Activated T-cell treated with anti-CD3 and anti-CD28 coated beads, Interleukin-2, amount 50 U/mL, for 24 hours (primary cell): ENCODE results near the gene HBP1.

Source experiments
- DNase-seq: peaks from one replicate; pipeline ENCODE4 v3.0.0-alpha.2; 2020
- H3K27ac Mint-ChIP-seq: 2 replicates; pipeline ENCODE4 v1.8.0; 2020; ENCODE audit warnings: mild to moderate bottlenecking, mixed read lengths
- H3K27me3 Mint-ChIP-seq: 2 replicates; pipeline ENCODE4 v1.8.0; 2020; ENCODE audit warnings: mixed read lengths
- H3K36me3 Mint-ChIP-seq: 2 replicates; pipeline ENCODE4 v1.8.0; 2020; ENCODE audit warnings: low read depth, mixed read lengths
- H3K4me1 Mint-ChIP-seq: 2 replicates; pipeline ENCODE4 v1.8.0; 2020; ENCODE audit warnings: low read depth, mixed read lengths
- H3K4me3 Mint-ChIP-seq: 2 replicates; pipeline ENCODE4 v1.8.0; 2020; ENCODE audit warnings: mild to moderate bottlenecking, moderate library complexity, mixed read lengths
- H3K9me3 Mint-ChIP-seq: 2 replicates; pipeline ENCODE4 v1.8.0; 2020; ENCODE audit warnings: mixed read lengths

The HBP1 gene

DNA sequence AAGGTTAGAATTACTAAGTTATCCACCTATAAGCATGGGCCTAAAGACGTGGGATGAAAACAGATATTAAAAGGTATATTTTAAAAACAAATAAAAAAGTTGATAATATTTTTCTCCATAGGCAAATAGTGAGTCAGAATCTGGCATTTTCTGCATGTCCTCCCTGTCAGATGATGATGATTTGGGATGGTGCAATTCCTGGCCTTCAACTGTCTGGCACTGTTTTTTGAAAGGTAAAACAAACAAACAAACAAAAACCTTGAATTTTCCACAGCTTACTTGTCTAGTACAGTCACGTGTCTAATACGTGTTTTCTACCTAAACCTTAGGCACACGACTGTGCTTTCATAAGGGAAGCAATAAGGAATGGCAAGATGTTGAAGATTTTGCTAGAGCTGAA, 17.4 kb downstream of the HBP1 start:
- H3K27ac Mint-ChIP-seq = peak overlapping the region; percentile 38
- no peaks in the 10 kb centered on the region for H3K9me3 Mint-ChIP-seq
- no peak for DNase-seq
- no peaks in the 10 kb centered on the region for H3K27me3 Mint-ChIP-seq
- peaks cover 77% of the 10 kb centered on the region for H3K36me3 Mint-ChIP-seq
- H3K4me3 Mint-ChIP-seq = no peak overlapping the region
- H3K4me1 Mint-ChIP-seq = peaks cover 20% of the 10 kb centered on the region

DNA sequence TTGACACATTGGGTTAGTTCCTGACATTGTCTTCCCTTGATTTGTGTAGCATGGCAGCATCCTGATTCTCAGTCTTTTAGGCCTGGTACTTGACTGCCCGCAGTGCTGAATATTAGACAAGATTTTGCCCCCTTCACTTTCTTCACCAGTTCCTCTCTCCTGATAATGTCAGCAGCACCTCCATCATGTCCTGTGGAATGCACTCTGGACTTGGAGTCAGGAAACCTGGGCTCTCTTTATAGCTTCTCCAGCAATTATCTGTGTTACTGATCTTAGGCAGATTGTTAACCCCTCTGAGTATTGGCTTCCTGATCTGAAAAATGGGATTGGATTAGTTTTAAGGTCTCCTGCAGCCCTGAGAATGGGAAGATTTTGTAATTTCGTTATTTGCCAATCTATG, 19.0 kb downstream of the HBP1 start:
- Mint-ChIP-seq H3K4me3 (no peak overlapping the region), H3K27me3 (no peaks in the 10 kb centered on the region), H3K36me3 (peaks cover 84% of the 10 kb centered on the region), H3K9me3 (no peaks in the 10 kb centered on the region), H3K4me1 (peaks cover 16% of the 10 kb centered on the region), H3K27ac (peak overlapping the region; percentile 63)
- DNase-seq = no peak

DNA sequence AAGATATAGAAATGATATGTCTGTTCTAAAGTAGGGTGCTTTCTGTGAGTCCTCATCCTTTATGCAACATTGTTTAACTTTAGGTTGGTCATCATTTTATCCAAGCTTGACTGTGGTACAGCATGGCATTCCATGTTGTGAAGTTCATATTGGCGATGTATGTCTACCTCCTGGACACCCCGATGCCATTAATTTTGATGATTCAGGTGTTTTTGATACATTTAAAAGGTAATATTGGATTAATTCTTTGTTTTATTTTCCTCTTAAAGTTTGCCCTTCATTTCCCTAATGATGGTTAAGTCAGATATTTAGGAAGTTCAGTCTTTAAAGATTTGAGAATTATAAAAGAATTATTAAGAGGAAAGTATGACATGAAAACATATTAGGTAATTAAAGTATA, 21.3 kb downstream of the HBP1 start:
- Mint-ChIP-seq H3K27ac (no peak overlapping the region), H3K9me3 (no peaks in the 10 kb centered on the region), H3K27me3 (no peaks in the 10 kb centered on the region), H3K36me3 (peaks cover 80% of the 10 kb centered on the region), H3K4me3 (no peak overlapping the region), H3K4me1 (peaks cover 7% of the 10 kb centered on the region)
- DNase-seq = no peak

DNA sequence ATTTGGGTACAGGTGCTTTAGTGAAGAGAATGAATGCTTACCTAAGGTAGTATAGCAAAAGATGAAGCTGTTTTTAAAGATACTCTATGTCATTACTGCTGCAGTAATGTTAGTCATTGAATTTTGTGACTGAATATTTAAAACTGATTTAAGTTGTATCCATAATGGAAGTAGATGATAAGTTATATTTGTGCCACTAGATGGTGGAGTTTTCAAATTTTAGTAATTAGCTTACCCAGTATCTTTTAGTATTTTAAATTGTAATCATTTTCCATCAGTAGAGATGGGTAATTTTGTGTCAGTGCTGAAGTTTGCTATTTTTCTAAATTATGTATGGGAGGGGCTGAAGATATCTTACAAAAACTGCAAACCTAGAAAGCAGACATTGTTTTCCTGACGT, 25.2 kb downstream of the HBP1 start:
- no peaks in the 10 kb centered on the region for H3K27me3 Mint-ChIP-seq

DNA sequence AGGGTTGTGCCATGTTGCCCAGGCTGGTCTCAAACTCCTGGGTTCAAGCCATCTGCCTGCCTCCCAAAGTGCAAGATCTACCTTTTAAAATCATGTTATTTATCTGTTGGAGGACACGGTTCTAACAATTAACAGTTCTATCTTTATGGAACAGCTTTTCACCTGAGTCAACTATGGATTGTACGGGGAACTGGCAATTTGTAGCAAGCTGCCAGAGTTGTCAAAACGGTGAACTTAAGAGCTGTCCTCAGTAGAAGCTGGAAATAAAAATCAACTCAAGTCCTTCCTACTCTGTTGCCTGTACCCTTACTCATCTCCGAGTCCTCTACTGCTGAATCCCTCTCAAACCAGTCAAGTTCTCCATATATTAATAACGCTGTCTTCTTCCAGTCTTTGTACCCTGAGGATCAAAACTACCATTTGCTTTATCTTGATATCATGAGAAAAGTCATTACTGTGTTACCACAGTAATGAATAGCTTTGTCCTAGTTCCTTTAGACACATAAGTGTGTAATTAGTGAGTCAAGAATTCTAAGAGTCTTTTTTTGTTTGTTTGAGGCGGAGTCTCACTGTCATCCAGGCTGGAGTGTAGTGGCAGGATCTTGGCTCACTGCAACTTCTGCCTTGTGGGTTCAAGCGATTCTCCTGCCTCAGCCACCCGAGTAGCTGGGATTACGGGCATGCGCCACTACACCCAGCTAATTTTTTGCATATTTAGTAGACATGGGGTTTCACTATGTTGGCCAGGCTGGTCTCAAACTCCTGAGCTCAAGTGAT, 28.2 kb downstream of the HBP1 start:
- Mint-ChIP-seq H3K27ac (peak overlapping the region; percentile 80), H3K27me3 (no peaks in the 10 kb centered on the region), H3K4me1 (peaks cover 3% of the 10 kb centered on the region), H3K9me3 (no peaks in the 10 kb centered on the region), H3K4me3 (no peak overlapping the region), H3K36me3 (peaks cover 78% of the 10 kb centered on the region)
- no peak for DNase-seq

More for the DNA sequence above, 25.2 kb downstream of the HBP1 start:
- no peak for DNase-seq
- Mint-ChIP-seq H3K36me3 (peaks cover 75% of the 10 kb centered on the region), H3K9me3 (no peaks in the 10 kb centered on the region), H3K27ac (peak overlapping the region; percentile 74), H3K4me3 (no peak overlapping the region), H3K4me1 (peaks cover 4% of the 10 kb centered on the region)

DNA sequence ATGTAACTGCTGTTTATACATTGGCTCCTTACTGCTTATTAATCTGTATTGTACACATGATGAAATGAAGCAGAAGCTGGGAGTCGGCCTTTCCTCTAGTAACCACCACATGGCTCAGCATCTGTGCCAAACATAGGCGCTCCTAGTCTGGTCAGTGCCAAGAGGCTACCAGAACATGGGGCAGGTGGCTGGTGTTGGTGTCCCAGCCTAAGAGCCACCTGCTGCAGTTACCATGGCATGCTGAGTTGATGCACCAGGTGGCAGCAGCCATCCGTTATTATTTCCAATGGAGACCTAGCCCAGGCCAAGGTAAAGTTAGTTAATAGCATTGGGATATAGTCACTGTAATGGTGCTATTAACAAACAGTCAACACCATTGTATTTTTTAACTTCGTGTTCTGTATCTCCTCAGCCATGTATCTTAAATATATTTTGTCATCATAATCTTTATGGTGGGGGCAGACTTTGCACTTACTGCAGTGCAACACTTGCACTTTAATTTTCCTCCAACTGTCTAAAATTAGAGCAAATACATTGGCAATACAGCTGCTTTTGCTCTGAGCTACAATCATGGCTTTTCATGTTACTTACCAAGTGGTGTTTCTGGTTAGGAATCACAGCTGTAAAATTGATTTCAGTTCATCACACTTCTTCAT, 33.1 kb downstream of the HBP1 start:
- Mint-ChIP-seq H3K27ac (peak overlapping the region; percentile 56), H3K36me3 (peaks cover 92% of the 10 kb centered on the region), H3K27me3 (no peaks in the 10 kb centered on the region), H3K4me1 (no peaks in the 10 kb centered on the region), H3K4me3 (no peak overlapping the region), H3K9me3 (no peaks in the 10 kb centered on the region)
- peak; percentile 44 for DNase-seq

DNA sequence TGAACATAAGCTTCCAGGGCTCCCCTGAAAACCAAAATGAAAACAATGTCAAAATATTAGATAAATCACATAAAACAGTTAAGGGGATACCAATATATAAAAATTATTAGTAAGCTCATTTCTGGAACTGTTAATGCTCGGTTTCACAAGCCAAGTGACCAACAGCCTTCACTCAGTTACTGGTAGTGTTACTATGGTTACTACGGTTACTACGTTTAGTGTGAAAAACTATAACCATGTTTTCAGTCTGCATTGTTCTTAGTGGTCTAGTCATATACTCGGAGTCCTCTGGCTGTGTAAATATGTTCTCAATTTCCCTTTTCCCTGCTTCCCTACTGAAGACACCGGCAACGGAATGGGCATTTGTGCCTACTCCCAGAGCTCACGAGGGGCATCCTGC, 34.8 kb downstream of the HBP1 start:
- Mint-ChIP-seq H3K27me3 (no peaks in the 10 kb centered on the region), H3K9me3 (no peaks in the 10 kb centered on the region), H3K27ac (peak overlapping the region; percentile 18), H3K4me3 (no peak overlapping the region), H3K36me3 (peaks cover 94% of the 10 kb centered on the region), H3K4me1 (no peaks in the 10 kb centered on the region)
- no peak for DNase-seq

DNA sequence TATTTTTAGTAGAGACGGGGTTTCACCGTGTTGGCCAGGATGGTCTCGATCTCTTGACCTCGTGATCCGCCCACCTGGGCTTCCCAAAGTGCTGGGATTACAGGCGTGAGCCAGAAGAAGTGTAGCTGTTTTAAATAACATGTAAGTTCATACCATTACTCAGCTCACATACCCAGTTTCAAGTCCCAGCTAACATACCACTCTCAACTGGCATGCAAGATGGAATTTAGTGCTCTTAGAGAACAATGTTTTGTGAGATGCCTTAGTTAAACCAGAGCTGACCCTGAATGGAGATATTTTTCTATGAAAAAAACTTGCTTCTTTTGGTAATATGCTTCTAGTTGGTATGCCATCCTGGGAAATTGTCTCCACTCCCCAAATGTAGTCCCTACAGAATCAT, 37.3 kb downstream of the HBP1 start:
- H3K27ac Mint-ChIP-seq = no peak overlapping the region
- H3K4me3 Mint-ChIP-seq = no peak overlapping the region
- H3K36me3 Mint-ChIP-seq = peaks cover 94% of the 10 kb centered on the region
- H3K27me3 Mint-ChIP-seq = no peaks in the 10 kb centered on the region
- H3K9me3 Mint-ChIP-seq = no peaks in the 10 kb centered on the region
- no peaks in the 10 kb centered on the region for H3K4me1 Mint-ChIP-seq
- no peak for DNase-seq

DNA sequence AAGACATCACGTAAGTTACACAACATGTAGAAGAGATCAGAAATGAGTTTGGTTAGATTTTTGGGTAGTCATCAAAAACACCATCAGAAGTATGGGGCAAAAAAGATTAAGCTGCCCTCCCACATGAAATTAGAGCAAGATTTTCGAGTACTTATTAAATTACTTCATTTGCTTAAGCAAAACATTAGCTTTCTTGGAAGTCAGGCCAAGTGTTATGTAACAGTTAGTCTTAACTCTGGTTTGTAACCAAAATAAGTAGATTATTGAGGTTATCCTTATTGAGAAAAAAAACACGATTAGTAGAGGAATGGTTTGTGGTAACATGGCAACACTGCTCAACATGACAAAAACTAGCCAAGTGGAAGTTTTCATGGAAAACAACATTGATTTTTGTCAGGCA, 37.9 kb downstream of the HBP1 start:
- Mint-ChIP-seq H3K4me3 (no peak overlapping the region), H3K27ac (no peak overlapping the region), H3K36me3 (peaks cover 94% of the 10 kb centered on the region)

DNA sequence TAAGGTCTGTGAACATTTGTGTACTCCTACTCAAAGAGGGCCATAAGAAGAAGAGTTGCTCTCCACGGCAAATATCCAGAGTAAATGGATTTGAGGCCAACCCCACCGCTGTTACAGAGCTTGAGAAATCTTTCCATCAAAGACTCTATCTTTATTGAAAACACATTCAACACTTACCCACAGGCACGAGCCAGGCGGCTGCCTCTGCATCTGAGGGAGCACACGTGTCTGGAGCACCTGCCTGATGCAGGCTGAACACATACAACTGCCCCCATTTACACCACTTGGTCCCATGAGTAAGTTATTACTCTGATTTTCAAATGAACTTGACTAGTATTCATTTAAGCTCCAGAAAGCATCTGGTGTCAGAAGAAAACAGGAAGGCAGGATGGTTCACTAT, 38.7 kb downstream of the HBP1 start:
- no peak for DNase-seq
- H3K27me3 Mint-ChIP-seq = no peaks in the 10 kb centered on the region
- H3K4me3 Mint-ChIP-seq = no peak overlapping the region
- peak overlapping the region; percentile 26 for H3K27ac Mint-ChIP-seq
- H3K36me3 Mint-ChIP-seq = peaks cover 89% of the 10 kb centered on the region
- H3K9me3 Mint-ChIP-seq = no peaks in the 10 kb centered on the region
- peaks cover 1% of the 10 kb centered on the region for H3K4me1 Mint-ChIP-seq

More for the DNA sequence above, 37.9 kb downstream of the HBP1 start:
- DNase-seq = no peak
- Mint-ChIP-seq H3K4me1 (no peaks in the 10 kb centered on the region), H3K9me3 (no peaks in the 10 kb centered on the region), H3K27me3 (no peaks in the 10 kb centered on the region)

DNA sequence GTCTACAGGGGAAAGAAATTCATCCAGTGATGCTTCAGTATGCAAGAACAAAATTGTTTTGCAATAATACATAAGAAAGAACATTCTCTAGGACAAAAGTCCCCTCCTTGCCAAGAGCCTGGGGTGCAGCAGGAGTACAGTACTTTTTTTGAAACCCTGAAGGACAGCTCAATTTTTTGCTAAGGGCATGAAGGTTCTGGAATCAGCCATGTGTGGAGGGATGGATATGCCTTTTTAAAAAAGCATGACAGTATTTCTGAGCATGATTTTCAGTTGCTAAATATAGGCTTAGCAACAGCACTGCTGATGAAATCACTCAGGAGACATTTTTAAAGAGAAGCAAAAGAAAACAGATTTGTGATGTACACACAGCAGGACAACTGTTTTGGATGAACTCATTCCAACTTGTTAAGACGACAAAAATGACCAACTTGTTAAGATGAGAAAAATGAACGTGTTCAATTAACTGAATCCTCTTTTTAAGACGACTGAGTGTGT, 39.3 kb downstream of the HBP1 start:
- Mint-ChIP-seq H3K4me3 (no peak overlapping the region), H3K9me3 (no peaks in the 10 kb centered on the region), H3K27me3 (no peaks in the 10 kb centered on the region), H3K4me1 (peaks cover 4% of the 10 kb centered on the region), H3K27ac (peak overlapping the region; percentile 26), H3K36me3 (peaks cover 89% of the 10 kb centered on the region)
- DNase-seq = no peak

DNA sequence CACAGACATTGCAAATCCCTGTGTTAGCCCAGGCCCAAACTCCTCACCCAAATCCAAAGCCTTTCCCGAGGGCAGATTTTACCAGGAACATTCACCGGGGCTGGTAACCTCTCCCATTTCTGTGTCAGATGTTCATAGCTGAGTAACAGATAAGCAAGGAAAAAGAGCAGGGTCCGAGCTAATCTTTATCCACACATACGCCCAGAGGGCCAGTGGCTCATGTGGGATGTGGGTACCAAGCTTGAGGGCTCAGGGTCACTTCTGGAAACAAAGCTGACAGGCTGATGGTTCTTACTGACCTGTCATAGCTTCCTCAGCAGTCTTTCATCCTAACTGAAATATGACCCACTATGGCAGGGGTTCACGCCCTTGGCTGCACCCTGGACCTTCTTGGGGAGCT, 39.8 kb downstream of the HBP1 start:
- peak overlapping the region; percentile 26 for H3K27ac Mint-ChIP-seq
- H3K4me1 Mint-ChIP-seq = peaks cover 4% of the 10 kb centered on the region
- peaks cover 89% of the 10 kb centered on the region for H3K36me3 Mint-ChIP-seq
- no peak overlapping the region for H3K4me3 Mint-ChIP-seq
- no peaks in the 10 kb centered on the region for H3K27me3 Mint-ChIP-seq
- no peaks in the 10 kb centered on the region for H3K9me3 Mint-ChIP-seq
- no peak for DNase-seq

DNA sequence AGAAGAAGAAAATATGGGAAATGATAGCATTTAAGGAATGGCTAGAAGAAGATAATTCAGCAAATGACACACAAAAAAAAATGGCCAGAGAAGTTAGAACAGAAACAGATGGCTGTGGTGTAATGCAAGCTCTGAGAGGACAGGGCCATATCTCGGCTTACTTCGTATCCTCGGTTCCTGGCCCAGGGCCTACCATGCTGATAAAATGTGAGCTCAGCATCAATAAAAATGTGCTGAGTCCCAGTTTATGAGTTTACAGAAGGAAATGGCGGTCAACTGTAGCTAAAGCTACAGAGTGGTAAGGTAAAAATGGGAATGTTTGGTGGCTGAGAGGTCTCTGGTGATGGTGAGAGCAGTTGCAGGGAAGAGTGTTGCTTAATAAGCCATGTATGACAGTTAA, 40.8 kb downstream of the HBP1 start:
- DNase-seq = no peak
- H3K9me3 Mint-ChIP-seq = peaks cover 3% of the 10 kb centered on the region
- peaks cover 4% of the 10 kb centered on the region for H3K4me1 Mint-ChIP-seq
- no peak overlapping the region for H3K4me3 Mint-ChIP-seq
- H3K27me3 Mint-ChIP-seq = no peaks in the 10 kb centered on the region
- H3K36me3 Mint-ChIP-seq = peaks cover 85% of the 10 kb centered on the region
- H3K27ac Mint-ChIP-seq = peak overlapping the region; percentile 50

DNA sequence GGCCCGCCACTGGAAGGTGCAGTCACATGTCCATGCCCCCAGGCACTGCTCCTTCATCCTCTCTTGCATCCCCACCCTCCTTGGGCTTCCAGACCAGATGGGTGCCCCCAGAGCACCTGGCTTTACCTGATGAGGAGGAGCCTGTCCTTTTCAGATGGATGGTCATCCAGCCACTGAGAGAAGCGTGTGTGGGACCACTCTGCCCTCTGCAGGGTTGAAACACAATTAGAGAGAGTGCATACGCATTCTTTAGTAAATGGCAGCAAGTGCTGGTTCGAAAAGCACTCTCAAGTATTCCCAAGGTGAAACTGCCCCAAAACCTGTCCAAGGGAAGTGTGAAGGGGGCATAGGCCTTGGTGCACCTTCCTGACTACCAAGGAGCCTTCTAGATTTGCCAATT, 41.6 kb downstream of the HBP1 start:
- no peak overlapping the region for H3K4me3 Mint-ChIP-seq
- H3K27me3 Mint-ChIP-seq = no peaks in the 10 kb centered on the region
- no peak overlapping the region for H3K27ac Mint-ChIP-seq
- peaks cover 4% of the 10 kb centered on the region for H3K4me1 Mint-ChIP-seq
- no peak for DNase-seq
- peaks cover 84% of the 10 kb centered on the region for H3K36me3 Mint-ChIP-seq
- peaks cover 5% of the 10 kb centered on the region for H3K9me3 Mint-ChIP-seq

DNA sequence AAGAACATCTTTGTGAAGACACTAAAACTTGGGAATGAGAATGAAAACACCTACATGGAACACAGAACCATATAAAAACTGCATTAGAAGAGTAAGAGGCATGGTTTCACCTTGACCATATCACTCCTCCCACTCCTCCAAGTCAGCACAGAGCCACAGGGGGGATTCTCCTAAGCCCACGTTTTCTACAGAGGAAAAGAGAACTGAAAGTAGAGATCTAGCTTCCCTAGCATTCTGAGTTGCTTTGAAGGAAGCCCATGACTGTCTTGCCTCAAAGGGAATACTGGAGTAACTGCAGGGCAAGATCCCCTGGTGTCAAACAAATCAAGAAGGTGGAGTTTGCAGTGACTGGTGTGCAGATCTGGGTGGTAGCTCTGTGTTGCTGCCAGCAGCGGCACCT, 43.9 kb downstream of the HBP1 start:
- peaks cover 13% of the 10 kb centered on the region for H3K9me3 Mint-ChIP-seq
- no peak overlapping the region for H3K4me3 Mint-ChIP-seq
- DNase-seq = no peak
- H3K27me3 Mint-ChIP-seq = no peaks in the 10 kb centered on the region
- H3K4me1 Mint-ChIP-seq = peaks cover 4% of the 10 kb centered on the region
- H3K36me3 Mint-ChIP-seq = peaks cover 83% of the 10 kb centered on the region
- H3K27ac Mint-ChIP-seq = peak overlapping the region; percentile 41
